Eye (tissue), 1 donor: ENCODE data around the gene CHEK2.
"Not testable (repeated sequence)": the region's sequence is repeated elsewhere in the genome, so short reads cannot be mapped to it uniquely, and the experiment has no call there.

Experiments used
- DNase-seq: peaks from one replicate; pipeline ENCODE4 v3.0.0-alpha.2; 2015

Gene CHEK2

GRCh38 chr22:28741200-28741784 is 328 bp downstream of the CHEK2 start:
- DNase-seq = no peak

GRCh38 chr22:28738876-28739275 is 2.7 kb downstream of the CHEK2 start:
- DNase-seq = not testable (repeated sequence)

- DNase-seq = no peak
Observed at GRCh38 chr22:28737701-28738100, 3.9 kb downstream of the CHEK2 start.

GRCh38 chr22:28736301-28737155 is 5.1 kb downstream of the CHEK2 start:
- no peak for DNase-seq

- DNase-seq = no peak
Observed at GRCh38 chr22:28734393-28734792, 7.2 kb downstream of the CHEK2 start.

GRCh38 chr22:28730179-28730578 is 11.4 kb downstream of the CHEK2 start:
- no peak for DNase-seq

GRCh38 chr22:28728621-28729313 is 12.9 kb downstream of the CHEK2 start:
- DNase-seq = no peak

- no peak for DNase-seq
Observed at GRCh38 chr22:28728002-28728401, 13.6 kb downstream of the CHEK2 start.

GRCh38 chr22:28718044-28718443 is 23.6 kb downstream of the CHEK2 start:
- DNase-seq = no peak

GRCh38 chr22:28716686-28717085 is 24.9 kb downstream of the CHEK2 start:
- DNase-seq = no peak

- DNase-seq = no peak
Observed at GRCh38 chr22:28715611-28716010, 26.0 kb downstream of the CHEK2 start.

- DNase-seq = no peak
Observed at GRCh38 chr22:28714043-28714628, 27.5 kb downstream of the CHEK2 start.

- peak; percentile 35 for DNase-seq
Observed at GRCh38 chr22:28711820-28712777, 29.5 kb downstream of the CHEK2 start.

- peak; percentile 40 for DNase-seq
Observed at GRCh38 chr22:28711341-28711740, 30.3 kb downstream of the CHEK2 start.

GRCh38 chr22:28710576-28711191 is 30.9 kb downstream of the CHEK2 start:
- peak; percentile 46 for DNase-seq

GRCh38 chr22:28710107-28710506 is 31.5 kb downstream of the CHEK2 start:
- DNase-seq = no peak

GRCh38 chr22:28706845-28707244 is 34.8 kb downstream of the CHEK2 start:
- no peak for DNase-seq

- DNase-seq = no peak
Observed at GRCh38 chr22:28703436-28703835, 38.2 kb downstream of the CHEK2 start.

- DNase-seq = no peak
Observed at GRCh38 chr22:28702891-28703290, 38.7 kb downstream of the CHEK2 start.

GRCh38 chr22:28693041-28693760 is 48.4 kb downstream of the CHEK2 start:
- not testable (repeated sequence) for DNase-seq

- DNase-seq = not testable (repeated sequence)
Observed at GRCh38 chr22:28689796-28690195, 51.8 kb downstream of the CHEK2 start.
